Measurements from ENCODE around the gene ZNF385B.

Gene ZNF385B

DNA sequence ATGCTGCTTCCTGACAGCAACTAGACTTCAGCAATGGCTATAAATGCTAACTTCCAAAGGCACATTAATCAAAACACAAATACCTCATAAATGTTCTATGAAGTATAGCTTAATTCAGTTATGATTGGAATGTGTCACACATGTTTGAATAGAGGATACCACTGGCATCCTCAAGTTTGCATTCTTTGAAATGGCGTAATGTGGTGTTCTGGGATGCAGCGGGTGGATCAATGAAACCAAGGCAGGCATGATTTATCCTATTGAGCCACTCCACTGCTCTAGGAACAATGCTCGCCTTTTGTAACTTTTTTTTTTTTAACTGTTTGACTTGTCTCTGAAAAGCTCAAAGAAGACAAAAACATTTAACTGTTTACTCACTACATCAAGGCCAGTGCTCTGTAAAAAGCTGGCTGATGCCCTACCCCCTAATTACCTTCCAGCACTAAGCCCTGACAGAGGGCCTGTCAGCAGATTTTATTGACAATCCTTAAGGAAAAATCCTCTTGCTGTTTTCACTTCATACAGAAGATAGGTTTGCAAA lies 318.0 kb downstream of the ZNF385B start:
- no peak for DNase-seq

DNA sequence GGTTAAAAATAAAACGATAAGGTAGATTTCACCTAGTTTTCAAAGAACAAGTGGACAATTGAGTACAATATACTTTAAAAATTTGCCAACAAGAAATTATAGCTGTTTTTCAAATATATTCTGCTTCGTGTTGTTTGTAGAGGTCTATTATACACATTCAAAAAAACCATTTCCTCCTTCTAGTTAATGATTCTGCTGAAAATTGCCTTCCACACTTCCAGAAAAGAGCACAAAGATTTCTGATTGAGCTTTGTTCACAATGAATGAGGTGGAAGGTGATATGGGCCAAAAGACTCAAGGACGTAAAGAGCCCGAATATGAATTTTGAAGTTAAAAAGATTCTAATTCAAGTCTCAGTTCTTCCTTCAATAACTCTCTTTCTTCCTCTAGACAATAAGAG lies 319.8 kb downstream of the ZNF385B start:
- DNase-seq, result no peak

DNA sequence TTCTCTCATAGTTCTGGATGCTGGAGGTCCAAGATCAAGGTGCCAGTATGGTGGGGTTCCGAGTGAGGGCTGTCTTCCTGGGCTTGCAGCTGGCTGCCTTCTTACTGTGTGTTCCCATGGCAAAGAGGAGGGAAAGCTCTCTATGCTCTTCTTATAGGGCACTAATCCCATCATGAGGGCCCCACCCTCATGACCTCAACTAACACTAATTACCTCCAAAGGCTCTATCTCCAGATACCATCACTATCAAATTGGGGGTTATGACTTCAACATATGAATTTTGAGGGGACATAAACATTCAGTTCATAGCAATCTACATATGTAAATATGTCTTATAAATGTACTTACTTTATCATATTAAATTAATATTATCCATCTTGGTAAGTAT lies 322.3 kb downstream of the ZNF385B start:
- no peak for DNase-seq

DNA sequence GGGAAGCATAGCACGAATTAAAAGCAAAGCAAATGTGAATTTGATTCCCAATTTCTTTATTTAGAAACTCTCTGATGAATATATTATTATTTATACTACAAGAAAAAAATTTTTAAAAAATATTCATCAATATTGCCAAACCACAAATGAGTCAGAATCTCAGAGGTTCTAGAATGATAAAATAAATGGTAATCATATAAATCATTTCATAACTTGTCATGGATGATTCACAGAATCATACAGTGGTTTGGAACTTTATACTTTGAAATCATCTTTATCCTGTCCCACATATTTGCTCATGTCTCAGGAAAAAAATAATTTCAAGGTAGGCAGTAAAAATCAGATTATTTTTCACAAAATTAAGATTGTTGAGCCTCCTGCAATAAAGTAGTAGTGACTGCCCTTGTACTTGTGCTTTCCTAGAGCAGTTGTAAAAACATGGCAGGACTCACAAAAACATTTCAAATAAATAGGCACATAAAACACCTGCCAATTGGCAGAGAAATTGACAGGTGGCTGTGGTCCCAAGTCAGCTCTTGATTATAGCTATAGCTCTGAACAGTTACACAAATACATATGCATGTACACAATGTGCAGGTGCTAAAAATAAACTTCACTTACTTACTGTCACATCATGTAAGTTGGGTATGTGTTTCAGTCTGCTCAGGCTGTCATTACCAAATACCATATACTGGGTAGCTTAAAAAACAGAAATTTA lies 322.8 kb downstream of the ZNF385B start:
- DNase-seq, result no peak

DNA sequence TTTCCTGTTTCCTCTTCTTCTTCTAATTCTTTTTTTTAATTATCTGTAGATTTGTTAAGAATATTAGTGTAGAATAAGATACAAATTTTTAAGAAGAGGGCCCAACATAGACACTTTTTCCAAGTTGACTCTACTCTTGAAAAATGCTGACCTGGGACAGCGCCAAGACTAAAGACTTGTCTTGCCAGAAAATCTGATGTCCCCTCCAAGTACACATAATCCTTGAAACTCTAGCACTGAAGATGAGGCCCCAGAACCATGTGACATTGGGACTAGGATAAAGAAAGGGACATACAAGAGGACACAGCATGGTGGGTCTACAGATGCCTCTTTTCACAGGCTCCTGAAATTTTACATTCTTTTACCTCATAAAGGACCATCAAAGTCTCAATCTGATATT lies 325.2 kb downstream of the ZNF385B start:
- no peak for DNase-seq

DNA sequence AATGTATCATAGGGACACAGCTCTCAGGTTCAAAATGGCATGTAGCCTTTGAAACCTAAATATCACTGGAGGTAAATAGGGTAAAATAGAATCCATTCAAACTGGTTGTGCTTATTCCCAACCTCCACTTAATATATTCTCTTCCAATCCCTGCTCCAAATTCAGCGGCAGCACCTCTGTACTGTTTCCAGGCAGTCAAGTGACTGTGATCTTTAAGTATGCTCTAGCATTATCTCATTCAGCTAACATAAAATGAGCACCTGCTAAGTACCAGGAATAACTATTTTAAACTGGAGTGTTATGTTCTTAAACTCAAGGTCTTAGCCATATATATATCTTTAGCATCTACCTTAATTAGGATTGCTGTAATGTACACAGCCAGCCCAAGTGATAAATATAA lies 327.5 kb downstream of the ZNF385B start:
- DNase-seq, result no peak

DNA sequence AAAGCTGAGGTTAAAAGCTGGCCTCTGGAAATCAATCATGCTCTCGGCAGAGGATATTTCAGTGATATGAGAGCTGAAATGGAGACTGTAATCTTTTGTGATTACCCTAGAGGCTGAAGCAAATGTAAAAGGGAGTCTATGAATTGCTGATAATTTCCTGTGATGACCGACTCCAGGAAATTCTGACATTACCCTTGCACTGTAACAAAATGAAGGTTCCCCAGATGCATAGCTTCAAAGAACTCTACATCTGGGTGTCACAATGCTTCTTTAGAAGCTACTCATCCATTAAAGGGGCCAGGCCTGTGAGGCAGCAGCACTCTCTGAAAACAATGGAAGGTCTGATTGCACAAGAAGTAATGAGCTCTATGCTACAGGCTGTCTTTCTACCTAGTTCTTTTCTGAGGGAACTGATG lies 328.5 kb downstream of the ZNF385B start:
- no peak for DNase-seq

DNA sequence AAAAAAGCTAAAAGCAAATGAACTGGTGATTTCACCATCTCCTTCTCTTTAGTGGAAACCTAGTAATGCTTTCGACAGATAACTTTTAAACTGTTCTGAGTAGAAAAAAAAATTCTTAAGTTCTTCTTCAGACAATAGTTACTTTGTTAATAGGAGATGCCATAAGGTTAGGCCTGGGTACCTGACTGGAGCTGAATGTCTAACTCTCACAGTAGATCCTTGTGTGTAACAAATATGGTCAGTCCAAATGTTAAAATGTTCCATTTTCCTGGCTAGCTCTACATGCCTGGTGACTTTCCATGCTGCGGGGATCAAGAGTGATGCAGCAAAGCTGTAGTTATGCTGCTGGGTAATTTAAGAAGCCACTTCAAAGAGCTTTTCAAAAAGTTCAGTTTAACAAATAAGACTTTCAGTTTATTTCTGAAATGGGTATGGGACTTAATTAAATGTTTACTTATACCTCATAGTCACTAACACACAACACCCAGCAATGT lies 332.8 kb downstream of the ZNF385B start:
- DNase-seq, result no peak

DNA sequence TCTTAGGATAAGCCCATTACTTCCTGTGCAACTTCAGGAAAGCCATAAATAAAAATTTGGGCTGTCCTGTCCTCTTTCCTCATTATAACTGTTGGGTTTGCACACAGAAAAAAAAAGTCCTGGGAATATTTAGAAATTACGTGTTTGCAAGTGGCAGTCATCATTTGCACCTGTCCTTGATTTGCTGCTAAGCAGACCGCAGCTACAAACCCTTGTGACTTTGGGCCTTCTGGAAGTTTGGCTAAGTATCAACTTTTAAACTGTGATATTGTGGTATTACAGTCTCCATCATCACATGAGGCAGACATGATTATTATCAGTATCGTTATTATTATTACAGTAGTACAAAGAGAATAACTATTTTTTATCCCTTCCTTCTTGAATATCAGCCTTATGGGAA lies 336.1 kb downstream of the ZNF385B start:
- DNase-seq, result no peak

DNA sequence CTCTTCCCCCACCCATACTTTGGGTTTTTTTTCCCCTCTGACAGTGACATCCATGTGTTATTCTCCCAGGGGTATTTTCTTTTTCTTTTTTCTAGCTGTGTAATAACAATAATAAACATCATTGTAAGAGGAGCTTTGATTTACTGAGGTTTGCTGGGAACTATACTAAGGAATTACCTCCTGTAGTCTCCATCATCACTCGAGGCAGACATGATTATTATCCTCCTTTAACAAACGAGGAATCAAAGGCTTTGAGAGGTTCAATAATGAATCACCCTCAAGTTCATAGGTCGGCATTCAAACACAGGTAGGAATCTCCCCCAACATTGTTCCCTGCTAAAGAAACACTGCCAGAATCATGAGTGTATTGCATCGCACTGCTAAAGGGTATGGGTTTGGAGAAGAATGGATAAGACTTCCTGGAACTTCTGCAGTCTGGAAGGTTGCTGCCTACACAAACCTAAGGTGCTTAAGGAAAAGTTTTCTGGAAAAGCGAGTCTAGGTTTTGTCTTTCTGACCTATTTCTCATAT lies 336.5 kb downstream of the ZNF385B start:
- no peak for DNase-seq

DNA sequence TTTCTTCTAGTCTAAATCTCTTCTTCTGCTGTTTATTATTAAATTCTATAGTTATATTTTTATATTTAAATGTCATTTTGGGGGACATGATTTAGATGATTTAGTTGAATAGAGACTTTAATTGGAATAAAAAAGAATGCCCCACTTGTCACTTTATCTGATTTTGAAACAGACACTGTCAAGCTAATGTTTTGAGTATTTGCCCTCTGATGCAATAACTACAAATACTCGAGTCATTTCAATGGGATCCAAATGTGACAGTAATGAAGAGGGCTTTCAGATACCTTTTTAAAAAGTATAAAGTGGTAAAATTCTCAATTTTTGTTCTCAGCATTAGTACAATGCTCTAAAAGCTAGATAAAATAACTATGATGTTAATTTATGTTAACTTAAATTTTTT lies 339.5 kb downstream of the ZNF385B start:
- no peak for DNase-seq

DNA sequence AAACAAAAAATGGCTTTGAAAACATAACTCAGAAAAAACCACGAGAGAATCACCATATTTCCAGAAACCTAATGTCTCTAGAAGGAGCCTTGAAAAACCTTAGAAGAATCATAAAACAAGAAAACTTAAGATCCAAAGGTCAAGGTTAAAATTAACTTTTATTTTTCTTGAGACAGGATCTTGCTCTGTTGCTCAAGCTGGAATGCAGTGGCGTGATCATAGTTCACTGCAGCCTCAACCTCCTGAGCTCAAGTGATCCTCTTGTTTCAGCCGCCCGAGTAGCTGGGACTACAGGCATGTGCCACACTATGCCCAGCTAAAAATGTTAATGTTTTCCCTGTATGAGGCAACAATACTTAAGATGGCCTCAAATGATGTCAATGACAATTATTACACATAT lies 342.6 kb downstream of the ZNF385B start:
- DNase-seq, result no peak

DNA sequence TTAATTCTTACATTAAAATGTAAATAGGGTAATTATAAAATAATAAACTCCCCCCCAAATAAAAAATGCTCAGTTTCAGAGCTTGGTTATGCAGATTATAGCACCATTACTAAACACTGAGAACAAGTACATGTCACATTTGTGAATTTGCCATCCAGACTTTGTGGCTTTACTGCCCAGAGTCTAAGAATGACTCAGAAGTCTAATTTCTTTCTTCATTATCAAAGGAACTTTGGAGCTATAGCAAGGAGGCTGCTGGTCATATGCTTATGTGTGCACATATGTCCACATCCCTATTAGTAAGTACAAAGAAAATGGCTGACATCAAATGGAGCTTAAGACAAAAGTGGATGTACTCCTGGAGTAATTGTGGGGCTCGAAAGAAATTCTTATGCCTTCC lies 348.2 kb downstream of the ZNF385B start:
- DNase-seq, result no peak

DNA sequence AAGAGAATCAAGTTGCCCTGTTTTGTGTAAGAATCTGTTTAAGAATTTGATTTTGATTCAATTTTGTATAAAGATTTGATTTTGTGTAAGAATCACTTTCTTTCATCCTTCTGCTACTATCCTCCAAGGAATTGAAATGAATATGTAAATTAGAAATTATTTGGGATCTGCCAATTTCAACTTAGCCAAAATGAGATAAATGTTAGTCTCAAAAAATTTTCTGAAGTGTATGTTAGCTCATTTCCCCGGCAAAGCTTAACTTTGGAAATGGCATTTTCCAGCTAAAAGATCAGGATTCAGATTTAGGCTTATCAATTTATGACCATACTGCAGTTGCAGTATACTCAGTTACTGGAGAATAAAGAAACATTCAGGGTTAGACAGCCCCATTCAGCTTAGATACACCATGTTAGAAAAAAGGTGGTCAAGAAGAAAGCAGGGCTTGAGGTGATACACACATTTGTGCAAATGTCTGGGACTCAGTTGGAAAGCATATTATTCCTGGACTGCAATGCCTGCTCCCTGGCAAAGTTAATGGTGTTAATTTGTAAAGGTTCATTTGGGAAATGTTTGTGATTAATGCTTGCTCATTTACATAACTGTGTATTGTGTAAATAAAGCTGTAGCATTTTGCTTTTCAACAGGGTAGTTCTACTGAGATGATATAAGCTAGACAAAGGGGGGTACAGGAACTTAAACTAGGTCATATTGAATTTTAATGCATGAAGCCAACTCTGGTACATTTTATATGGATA lies 349.0 kb downstream of the ZNF385B start:
- no peak for DNase-seq

DNA sequence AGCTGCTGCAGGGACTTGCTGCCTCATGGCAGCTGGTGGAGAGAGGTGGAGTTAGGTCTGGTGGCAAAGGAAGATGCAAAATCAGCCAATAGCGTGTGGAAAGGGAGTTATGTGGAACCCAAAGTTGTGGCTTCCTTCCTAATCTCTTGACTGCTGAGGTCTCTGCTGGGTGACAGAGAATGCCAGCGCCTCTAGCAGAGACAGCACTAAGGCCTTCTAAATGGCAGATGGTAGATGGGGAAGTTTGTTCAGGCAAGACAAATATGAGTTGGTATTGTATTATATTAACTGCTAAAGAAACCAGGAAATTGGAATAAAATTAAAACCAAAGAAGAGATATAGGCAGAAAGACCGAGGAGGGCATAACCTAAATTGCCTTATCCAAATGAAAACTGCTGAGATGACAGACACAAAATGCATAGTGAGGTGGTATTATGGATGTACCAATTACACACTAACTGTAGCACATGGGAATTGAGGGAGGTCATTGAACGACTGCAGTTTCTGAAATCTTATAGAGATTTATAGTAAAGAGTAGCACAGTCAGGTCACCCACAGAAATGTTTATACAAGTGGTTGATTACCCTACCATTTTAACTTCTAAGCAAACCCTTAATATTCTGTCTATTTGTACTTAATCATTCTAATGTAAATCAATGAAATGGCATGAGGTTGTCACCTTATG lies 350.2 kb downstream of the ZNF385B start:
- DNase-seq, result no peak

DNA sequence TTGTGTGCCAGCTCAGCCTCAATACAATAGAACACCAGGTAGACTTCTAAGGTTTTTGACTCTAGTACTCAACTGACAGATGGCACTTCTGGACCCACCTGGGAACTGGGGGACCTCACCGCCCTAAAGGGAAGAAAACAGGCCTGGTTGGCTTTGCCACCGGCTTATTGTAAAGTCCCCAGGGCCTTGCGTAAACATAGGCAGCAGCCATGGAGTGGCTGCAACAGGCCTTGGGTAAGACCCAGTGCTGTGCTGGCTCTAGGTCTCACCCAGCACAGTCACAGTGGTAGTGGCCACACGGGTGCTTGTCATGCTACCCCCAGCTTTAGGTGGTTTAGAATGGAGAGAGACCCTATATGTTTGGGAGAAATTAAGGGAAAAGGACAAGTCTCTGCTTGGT lies 366.1 kb downstream of the ZNF385B start:
- no peak for DNase-seq

DNA sequence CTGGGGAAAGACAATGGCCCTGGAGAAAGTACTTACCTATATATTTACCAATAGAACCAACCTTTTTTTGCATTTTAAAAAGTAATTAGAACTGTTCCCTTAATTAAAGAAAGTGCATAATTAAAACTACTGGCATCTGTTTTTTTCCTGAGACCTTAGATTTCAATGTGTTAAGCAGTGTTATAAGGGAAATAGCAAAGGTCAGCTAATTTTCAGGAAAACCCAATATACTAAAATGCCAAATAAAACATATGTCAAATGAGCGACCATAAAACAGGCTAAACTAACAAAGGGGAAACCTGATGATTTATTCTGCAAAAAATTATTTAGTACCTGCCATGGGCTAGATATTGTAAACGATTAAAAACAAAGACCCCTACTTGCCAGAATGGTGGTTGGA lies 372.8 kb downstream of the ZNF385B start:
- DNase-seq, result no peak

DNA sequence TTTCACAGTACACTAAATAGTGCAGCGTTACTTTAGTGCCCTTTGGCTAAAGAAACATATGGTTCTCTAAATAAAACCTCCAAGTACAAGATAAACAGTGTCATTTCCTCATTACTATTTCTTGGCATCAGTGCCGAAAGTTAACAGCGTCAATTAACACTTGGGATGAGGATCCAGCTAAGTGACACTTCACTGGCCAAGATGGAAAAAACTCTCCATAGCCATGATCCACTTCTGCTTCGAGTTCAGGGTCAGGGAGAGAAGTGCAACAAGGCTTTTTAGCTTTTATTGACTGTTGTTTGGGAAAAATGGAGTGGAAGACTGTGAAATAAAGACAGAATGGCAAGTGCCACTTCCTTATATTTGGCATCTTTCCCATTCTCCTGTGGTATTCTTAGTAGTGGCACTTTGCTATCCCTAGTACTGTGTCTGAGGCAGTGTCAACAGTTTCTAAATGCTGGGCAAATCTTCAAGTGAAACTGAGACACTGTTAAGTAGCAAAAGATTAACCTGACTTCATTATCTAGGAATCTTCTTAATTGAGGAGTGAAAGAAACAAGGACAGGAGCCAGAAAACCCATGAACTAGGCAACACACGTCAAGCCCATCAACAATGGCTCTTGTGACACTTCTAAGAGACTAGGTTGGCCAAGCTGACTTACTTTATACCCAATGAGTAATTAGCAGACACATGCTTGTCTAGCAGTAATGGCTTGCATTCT lies 374.2 kb downstream of the ZNF385B start:
- DNase-seq, result no peak

DNA sequence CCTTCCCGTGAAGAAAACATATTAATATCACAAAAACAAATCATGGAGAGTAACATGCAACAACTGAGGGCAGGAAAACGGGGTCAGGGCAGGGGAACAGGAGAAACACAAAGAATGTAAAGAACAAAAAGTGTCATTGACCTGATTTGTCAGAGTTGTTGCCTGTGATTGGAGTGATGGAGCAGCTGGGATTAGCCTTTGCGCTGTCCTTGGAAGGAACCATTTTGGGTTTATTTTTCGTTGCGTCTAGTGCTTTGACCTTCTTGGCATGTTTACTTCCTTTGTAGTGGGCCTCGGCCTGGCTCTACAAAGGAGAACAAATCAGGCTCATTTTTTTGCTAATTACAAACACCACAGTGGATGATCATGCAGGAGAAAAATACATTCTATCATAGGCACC lies 378.3 kb downstream of the ZNF385B start:
- DNase-seq, result no peak

DNA sequence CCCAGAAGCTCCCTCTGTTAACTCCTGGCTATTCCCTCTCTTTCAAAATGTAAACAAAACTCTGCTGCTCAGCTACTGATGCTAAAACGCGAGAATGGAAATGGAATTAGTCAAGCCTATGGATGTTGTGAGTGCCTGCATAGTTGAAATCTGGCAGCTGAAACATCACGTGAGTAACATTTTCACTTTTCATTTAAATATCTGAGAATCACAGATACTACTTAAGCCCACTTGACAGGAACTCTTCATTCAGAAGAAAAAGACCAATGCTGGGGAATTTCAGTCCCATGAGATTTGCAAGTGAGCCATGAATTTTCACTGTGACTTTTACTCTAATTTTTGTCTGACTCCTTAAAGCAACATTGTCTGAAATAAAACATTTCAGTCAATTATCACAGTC lies 381.5 kb downstream of the ZNF385B start:
- DNase-seq, result no peak

DNA sequence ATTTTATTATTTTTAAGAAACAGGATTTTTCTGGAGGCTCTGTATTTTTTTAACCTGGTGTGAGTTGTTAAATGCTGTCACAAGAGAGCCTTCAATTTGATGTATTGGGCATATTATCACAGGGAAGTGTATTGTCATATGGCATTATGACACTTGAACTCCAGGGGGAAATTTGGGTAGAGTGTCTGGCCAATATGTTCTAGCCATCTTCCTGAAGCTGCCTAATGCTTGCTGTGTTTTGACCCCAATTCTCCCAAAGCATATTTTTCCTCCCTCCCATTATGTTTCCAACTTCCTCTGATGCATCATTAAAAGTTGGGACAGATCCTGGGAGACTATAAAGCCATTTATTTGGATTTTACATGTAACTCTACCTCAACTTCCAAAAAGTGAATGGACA lies 382.6 kb downstream of the ZNF385B start:
- DNase-seq, result no peak

DNA sequence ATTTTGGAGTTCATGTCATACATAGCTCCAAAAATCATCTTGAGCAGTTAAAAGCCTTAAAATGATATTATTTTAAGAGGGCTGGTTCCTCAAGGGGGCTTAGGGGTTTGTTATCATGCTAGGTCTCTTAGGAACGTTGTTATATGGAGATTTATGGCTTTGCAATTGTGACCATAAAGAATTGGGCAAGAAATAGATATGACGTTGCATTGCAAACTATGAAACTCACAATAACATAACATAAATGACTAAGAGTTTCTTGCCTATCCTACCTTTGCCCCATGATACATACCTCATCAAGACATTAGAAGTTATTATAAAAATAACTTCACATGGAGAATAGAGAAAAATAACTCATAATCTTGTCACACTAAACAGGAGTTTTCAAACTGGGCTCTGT lies 390.4 kb downstream of the ZNF385B start:
- DNase-seq, result no peak

DNA sequence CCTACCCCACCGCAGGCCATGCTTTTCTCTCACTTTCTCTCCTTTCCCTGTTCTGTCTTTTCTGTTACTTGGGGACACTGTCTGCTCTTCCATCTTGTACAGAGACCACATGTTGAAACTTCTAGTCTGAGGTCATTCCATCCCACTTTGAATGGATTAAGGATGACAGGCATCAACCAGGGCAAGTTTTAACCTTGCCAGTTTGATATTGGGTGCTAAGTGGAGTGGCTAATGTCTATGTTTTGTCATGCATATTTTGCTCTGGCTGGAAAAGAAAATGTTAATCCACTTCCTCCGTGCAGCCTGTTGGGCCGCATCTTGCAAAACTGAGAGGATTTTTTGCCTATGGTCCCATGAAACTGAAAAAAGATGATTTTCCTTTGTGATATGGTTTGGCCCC lies 391.3 kb downstream of the ZNF385B start:
- DNase-seq, result no peak

Measured in T-helper 2 cell (primary cell).